Measurements from ENCODE around the gene SERPINB1.
"Not testable (repeated sequence)": the region's sequence is repeated elsewhere in the genome, so short reads cannot be mapped to it uniquely, and the experiment has no call there.

Gene SERPINB1

DNA sequence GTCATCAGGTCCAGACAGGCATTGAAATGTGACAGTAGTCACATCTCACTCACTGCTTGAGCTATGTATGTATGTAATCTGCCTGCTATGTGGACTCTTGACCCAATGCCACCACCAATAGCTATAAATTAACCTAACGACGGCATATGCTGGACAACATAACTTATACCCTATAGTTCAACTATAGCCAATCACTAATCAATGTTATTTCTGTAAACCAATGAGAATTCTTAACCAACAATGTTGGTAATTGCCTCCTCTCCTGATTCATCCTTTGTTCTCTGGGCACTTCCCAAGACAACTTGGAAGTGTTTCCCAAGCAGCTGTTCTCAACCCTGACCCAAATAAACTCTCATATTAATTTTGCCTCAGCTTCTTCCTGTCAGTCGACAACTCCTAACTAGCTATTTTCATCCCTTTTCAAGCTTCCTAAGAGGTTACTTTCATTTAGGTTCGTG, 24.1 kb upstream of the SERPINB1 start:
- DNase-seq, result no peak

DNA sequence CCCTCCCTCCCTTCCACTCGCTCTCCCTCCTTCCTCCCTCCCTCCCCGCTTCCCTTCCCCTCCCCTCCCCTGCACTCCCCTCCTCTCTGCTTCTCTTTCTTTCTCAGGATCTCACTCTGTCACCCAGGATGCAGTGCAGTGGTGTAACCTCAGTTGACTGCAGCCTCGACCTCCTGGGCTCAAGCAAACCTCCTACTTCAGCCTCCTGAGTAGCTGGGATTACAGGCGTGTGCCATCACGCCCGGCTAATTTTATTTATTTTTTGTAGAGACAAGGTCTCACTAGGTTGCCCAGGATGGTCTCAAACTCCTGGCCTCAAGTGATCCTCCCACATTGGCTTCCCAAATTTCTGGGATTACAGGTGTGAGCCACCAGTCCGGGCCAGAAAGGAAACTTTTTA, 23.6 kb upstream of the SERPINB1 start:
- no peak for DNase-seq

DNA sequence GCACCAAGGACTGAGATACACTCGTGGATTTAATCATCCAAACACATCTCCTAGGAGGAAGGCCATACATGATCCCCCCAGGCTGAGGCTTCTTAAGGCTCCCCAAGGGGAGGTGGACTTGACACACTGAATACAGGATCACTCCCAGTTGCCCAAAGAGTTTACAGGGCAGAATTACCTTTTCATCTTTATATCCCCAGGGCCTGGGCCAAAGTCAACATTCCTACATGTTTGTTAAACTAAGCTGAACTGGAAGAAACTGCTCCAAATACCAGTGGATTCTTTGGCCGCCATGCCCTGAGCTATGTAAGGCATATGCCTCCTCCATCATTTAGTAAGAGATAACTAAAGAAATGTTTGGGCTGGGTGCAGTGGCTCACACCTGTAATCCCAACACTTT, 22.2 kb upstream of the SERPINB1 start:
- DNase-seq, result no peak

DNA sequence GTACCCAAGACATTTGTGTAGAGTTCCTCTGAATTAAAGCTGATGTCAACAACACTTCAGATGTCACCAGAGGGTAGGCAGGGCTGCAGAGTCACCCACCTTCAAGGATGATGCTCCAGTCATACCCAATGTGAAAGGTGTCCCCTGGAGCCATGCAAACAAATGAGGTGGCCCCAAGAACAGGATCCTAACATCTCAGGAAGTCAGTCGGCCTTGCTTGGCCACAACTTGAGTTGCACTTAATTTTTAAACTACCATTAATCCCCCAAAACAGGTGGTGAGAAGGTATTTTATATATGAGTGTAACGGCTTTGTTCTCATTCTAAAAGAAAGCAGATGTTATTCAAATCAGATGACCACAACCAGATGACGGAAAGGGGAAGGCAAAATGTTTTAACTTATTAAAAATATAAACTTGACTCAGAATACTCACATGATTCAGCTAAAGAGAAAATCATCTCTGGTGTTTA, 21.1 kb upstream of the SERPINB1 start:
- no peak for DNase-seq

DNA sequence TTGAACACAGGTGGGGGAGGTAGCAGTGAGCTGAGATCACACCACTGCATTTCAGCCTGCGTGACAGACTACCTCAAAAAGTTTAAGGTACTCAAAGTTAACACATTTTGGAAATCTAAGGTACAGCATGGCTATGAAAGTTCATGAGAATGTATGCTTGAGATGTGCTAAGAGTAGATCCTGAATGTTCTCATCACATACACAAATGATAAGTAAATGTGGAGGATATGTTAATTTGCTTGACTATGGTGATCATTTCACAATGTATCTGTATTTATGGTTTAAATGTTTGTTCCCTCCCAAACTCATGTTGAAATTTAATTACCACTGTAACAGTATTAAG, 20.1 kb upstream of the SERPINB1 start:
- no peak for DNase-seq

DNA sequence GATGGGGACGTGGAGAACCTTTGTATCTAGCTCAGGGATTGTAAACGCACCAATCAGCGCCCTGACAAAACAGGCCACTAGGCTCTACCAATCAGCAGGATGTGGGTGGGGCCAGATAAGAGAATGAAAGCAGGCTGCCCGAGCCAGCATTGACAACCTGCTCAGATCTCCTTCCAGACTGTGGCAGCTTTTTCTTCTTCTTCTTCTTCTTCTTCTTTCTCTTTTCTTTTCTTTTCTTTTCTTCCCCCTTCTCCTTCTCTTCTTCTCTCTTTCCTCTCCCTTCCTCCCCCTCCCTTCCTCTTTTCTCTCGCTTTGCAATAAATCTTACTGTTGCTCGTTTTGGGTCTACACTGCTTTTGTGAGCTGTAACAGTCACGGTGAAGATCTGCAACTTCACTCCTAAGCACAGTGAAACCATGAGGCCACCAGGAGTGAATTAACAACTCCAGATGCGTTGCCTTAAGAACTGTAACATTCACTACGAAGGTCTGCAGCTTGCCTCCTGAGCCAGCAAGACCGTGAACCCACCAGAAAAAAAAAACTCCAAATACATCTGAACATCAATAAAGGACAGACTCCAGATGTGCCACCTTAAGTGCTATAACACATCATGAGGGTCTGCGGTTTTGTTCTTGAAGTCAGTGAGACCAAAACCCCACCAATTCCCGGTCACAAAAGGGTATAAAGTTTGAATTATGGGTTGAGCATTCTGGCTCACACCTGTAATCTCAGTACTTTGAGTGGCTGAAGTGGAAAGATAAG, 19.6 kb upstream of the SERPINB1 start:
- no peak for DNase-seq

DNA sequence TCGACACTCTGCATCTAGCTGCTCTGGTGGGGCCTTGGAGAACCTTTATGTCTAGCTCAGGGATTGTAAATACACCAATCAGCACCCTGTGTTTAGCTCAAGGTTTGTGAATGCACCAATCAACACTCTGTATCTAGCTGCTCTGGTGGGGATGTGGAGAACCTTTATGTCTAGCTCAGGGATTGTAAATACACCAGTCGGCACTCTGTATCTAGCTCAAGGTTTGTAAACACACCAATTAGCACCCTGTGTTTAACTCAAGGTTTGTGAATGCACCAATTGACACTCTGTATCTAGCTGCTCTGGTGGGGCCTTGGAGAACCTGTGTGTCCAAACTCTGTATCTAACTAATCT, 19.0 kb upstream of the SERPINB1 start:
- not testable (repeated sequence) for DNase-seq

DNA sequence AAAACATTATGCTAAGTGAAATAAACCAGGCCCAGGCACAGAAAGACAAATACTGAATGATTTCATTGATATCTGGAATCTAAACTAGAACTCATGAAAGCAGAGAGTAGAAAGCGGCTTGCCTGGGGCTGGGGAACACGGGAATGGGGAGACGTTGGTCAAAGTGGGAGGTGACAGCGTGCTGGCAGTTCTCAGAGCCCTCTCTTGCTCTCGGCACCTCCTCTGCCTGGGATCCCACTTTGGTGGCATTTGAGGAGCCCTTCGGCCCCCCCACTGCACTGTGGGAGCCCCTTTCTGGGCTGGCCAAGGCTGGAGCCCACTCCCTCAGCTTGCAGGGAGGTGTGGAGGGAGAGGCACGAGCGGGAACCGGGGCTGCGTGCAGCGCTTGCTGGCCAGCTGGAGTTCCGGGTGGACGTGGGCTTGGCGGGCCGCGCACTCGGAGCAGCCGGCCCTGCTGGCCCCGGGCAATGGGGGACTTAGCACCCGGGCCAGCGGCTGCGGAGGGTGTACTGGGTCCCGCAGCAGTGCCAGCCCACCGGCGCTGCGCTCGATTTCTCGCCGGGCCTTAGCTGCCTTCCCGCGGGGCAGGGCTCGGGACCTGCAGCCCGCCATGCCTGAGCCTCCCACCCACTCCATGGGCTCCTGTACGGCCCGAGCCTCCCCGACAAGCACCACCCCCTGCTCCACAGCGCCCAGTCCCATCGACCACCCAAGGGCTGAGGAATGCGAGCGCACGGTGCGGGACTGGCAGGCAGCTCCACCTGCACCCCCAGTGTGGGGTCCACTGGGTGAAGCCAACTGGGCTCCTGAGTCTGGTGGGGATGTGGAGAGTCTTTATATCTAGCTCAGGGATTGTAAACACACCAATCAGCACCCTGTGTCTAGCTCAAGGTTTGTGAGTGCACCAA, 18.4 kb upstream of the SERPINB1 start:
- not testable (repeated sequence) for DNase-seq

DNA sequence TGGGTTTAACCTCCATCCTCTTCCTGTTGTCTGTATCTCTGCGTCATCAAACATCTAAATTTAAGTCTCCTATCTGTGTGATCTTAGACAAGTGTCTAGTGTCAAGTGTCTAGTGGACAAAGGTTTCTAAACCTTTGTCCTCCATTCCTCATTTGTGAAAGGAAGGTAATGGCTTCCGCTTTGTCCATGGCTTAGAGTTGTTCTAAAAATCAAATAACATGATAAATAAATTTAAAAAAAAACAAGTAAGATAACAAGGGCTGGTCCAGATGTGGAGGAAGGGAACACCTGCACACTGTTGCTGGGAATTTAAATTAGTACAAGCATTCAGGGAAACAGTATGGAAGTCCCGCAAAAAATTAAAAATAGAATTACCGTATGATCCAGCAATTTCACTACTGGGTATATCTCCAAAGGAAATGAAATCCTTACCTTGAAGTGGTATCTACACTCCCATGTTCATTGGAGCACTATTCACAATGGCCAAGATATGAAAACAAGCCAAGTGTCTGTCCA, 17.6 kb upstream of the SERPINB1 start:
- DNase-seq, result no peak

DNA sequence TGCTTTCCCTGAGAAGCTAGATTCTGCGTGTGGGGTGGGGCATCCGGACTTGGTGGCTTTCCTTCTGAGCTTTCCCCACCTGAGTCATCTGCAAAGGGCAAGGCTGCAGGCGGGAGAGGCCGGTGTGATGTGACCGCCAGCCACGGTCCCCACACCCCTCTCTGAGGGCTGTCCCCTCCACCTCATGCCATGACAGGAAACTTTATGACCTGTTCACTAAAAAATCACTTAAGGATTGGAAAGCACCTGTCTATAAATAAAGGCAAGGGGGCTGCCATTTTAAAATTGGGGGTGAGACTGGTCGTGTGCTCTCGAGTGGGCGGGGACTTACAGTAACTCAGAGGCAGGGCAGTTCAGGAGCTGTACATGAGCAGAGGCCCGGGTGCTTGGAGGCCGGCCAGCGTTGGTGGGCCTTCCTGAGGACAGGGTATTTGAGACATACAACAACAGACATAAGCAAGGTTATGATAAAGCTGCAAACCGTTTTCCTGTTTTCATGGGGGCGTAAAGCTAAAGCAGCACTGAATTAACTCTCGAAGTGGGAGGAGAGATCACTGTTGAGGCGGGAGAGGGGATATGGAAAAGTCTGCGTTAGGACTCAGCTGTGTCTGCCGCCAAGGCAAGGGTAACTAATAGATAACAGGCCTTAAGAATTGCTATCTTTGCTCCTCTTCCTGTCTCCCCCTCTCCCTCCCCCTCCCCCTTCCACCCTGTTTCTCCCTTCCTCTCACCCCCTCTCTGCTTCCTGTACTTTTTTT, 16.1 kb upstream of the SERPINB1 start:
- DNase-seq, result peak; percentile 62

DNA sequence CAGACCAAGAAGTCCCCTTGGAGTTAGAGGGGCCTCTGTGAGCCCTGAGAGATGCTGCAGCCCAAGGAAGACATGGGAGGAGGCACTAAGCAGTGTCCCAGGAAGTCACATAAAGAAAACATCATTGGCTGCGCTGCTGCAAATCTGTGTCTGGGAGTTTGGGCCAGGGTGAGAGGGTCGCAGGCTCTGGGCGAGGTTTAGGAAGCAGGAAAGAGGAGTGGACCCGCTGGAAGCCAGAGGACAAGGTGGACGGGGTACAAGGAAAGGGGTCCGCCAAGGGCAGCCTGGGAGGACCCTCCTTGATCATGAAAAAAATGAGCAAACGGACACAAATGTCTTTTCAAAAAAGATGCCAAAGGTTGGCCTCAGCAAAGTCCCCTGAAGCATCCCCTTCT, 15.5 kb upstream of the SERPINB1 start:
- no peak for DNase-seq

DNA sequence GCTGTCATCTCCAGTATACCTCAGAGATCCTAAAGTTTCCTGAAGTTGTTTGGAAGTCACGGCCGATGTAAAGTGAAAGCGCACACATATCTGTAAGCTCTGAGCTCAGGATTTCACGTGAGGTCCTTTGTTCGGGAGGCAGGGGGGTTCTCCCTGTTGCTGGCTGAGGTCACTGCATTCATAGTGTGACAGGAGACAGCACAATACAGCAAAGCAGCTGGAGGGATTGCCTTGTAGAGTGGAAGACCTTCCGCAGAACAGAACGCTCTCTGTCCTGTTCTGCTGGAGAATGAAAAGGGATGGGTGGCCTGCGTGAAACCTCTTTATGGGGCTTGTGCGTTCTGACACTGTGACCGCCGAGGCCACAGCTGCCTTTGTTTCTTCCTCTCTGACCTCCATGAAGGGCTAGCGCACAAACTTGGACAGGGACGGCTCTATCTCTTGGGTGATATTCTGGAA, 13.4 kb upstream of the SERPINB1 start:
- DNase-seq, result no peak

DNA sequence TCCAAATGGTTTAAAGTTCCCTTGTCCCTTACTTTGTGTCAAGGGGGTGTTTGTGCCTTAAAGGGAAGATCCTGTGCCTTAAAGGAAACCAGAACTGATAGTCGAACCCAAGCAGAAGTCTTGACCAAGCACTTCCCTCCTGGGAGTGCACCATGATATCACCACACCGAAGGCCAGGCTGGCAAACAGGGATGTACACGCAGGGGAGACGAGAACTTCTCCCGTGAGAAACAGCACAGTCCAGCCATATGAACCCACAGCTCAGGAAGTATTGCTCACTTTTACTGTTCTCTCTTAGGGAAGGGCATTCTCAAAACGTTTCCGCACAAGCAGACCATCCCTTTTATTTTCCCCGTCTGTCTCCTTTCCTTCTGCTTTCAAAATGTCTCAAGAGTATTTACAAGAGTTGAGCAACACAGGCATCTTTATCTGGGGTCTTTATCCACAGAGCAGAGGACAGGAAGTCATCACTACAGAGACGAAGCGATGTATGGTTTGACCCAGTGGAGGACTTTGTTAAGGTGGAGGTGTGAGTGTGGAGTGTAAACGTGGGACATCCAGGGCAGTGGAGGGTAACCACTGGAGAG, 12.8 kb upstream of the SERPINB1 start:
- DNase-seq, result no peak

DNA sequence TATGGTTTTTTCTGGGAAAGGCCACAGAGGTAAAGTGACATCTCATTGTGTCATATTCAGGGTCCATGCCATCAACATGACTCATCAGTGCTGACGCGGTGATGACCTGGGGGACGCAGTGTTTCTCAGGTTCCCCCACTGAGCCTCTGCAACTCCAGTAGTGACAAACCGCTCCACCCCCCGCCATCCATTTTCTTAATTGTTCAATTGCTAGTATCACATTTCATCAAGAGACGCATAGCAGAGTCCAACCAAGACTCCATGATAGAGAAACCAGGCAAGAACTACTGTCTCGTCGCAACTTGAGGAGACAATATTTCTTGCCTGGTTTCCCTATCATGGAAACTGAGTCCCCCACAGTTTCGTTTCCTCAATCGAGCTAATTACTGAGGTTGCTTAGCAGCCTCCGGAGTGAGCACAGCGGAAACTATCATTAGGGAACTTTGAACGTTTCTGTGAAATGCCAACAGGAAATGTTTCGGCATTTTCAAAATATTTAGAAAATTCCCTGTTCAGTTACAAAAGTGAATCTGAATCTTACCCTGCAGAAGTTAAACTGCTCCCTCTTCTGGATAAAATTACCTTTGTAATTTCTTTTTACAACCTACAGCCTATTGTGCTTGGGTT, 12.2 kb upstream of the SERPINB1 start:
- DNase-seq, result peak; percentile 65

DNA sequence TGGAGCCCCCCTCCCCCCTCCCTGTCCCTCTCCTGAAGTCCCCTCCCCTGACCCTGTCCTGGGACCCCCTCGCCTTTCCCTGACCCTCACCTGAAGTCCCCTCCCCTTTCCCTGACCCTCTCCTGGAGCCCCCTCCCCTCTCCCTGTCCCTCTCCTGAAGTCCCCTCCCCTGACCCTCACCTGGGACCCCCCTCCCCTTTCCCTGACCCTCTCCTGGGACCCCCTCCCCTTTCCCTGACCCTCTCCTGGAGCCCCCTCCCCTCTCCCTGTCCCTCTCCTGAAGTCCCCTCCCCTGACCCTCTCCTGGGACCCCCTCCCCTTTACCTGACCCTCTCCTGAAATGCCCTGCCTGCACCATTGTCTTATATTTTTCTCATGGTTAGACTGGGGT, 11.7 kb upstream of the SERPINB1 start:
- DNase-seq, result not testable (repeated sequence)

DNA sequence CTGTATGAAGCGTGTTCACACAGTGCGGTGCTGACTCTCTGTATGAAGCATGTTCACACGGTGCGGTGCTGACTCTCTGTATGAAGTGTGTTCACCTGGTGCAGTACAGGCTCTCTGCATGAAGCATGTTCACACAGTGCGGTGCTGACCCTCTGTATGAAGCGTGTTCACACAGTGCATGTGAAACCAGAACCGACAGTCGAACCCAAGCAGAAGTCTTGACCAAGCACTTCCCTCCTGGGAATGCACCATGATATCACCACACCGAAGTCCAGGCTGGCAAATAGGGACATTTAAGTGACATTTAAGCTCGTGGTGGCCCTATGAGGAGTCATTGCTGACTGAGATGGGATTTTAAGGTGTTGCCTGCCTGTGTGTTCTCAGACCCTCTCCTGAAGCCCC, 11.3 kb upstream of the SERPINB1 start:
- DNase-seq, result no peak

DNA sequence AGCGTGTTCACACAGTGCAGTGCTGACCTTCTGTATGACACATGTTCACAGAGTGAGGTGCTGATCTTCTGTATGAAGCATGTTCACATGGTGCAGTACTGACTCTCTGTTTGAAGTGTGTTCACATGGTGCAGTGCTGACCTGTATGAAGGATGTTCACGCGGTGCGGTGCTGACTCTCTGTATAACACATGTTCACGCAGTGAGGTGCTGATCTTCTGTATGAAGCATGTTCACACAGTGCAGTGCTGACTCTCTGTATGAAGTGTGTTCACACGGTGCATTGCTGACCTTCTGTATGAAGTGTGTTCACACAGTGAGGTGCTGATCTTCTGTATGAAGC, 10.8 kb upstream of the SERPINB1 start:
- no peak for DNase-seq

DNA sequence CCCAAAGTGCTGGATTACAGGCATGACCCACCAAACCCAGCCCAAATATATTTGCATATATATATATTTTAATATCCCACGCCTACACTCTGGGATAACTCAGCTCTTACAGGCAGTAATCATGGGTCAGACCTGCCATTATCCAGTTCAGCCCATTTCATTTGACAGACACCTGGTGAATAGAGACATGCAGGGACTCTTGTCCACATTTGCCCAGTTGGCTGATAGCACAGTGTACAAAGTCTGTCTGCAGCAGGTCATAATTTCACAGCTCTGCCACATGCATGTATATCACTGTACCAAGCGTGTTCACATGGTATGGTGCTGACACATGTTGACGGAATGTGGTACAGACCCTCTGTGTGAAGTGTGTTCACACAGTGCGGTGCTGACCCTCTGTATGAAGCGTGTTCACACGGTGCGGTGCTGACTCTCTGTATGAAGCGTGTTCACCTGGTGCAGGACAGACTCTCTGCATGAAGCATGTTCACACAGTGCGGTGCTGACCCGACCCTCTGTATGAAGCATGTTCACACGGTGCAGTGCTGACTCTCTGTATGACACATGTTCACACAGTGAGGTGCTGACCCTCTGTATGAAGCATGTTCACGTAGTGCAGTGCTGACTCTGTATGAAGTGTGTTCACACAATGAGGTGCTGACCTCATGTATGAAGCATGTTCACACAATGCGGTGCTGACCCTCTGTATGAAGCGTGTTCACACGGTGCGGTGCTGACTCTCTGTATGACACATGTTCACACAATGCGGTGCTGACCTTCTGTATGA, 10.3 kb upstream of the SERPINB1 start:
- no peak for DNase-seq

DNA sequence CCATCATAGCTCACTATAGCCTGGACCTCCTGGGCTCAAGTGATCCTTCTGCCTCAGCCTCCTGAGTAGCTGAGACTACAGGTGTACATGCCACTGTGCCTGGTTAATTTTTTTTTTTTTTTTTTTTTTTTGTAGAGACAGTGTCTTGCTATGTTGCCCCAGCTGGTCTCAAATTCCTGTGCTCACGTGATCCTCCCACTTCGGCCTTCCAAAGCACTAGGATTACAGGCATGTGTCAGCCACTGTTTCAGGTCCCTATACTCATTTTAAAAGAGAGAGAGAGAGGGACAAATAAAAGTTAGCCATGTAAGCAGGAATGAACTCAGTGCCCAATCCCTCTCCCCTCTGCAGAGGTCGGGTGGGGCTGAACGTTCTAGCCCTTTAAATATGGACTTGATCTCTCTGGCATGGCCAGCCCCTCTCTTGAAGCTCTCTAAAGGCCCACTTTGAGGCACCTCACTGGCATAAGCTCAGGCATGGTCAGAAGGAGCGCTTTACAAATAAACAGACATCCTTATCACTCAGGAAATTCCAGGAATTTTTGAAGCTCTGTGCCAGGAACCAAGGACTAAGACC, 9.0 kb upstream of the SERPINB1 start:
- no peak for DNase-seq

DNA sequence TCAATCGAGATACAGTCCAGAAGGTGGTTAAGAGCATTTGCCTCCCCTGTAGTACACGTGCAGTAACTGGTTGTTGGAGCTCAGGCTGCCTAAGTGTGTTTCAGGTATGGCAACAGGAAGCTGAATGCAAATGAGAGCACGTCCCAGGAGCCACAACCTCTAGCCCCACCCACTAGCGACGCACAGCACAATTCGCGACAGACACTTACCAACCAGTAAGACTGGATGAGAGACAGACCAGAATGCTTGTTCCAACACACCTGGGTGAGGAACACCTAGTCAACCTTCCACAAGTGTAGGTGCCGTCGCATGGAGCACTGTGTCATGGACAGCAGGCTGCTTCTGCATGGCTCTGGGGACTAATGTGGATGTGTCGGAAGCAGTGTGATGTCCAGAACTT, 7.2 kb upstream of the SERPINB1 start:
- DNase-seq, result peak; percentile 66

DNA sequence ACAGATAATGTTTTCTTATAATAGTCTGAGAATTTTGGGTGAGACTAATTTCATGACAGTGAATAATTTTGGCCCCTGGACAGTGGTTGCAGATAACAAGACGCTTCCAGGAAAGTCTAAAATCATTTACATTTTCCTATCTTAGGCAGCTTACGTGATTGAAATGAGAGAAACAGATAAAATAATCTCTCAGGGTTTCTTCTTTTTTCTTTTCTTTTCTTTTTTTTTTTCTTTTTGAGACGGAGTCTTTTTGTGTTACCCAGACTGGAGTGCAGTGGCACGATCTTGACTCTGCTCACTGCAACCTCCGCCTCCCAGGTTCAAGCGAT, 4.2 kb upstream of the SERPINB1 start:
- DNase-seq, result no peak

Measured in activated CD4-positive, alpha-beta T cell treated with anti-CD3 and anti-CD28 coated beads, Interleukin-2, amount 50 U/mL, for 1 hour (primary cell).